DMS153 treated with DMSO at 0.1 percent for 48 hours (cell line): Measurements from ENCODE around the gene ALKAL2.
"Not testable (repeated sequence)": the region's sequence is repeated elsewhere in the genome, so short reads cannot be mapped to it uniquely, and the experiment has no call there.

Experiments
- DNase-seq: peaks from one replicate; lab custom pipeline; 2025; ENCODE audit not compliant: unreplicated experiment; lab: John Stamatoyannopoulos, UW

The ALKAL2 gene

GRCh38 chr2:287911-288757, at the start of gene ALKAL2:
Gene ALKAL2 (minus strand): TSS chr2:288091. CDS start chr2:287835, 256 bp downstream.
- no peak for DNase-seq

- not testable (repeated sequence) for DNase-seq
Measured at GRCh38 chr2:336949-337348, 49.1 kb upstream of the ALKAL2 start.

GRCh38 chr2:336360-336759, 48.5 kb upstream of the ALKAL2 start:
- DNase-seq, result no peak

GRCh38 chr2:332592-332991, 44.7 kb upstream of the ALKAL2 start:
- no peak for DNase-seq

GRCh38 chr2:328761-329160, 40.9 kb upstream of the ALKAL2 start:
- DNase-seq, result no peak

- no peak for DNase-seq
Measured at GRCh38 chr2:323035-323434, 35.1 kb upstream of the ALKAL2 start.

GRCh38 chr2:322326-322725, 34.4 kb upstream of the ALKAL2 start:
- no peak for DNase-seq

GRCh38 chr2:320561-320960, 32.7 kb upstream of the ALKAL2 start:
- no peak for DNase-seq

- DNase-seq, result no peak
Measured at GRCh38 chr2:319059-319600, 31.2 kb upstream of the ALKAL2 start.

GRCh38 chr2:317501-318424, 29.9 kb upstream of the ALKAL2 start:
- DNase-seq, result no peak

GRCh38 chr2:316381-316780, 28.5 kb upstream of the ALKAL2 start:
- DNase-seq, result no peak

GRCh38 chr2:315925-316324, 28.0 kb upstream of the ALKAL2 start:
- not testable (repeated sequence) for DNase-seq

- no peak for DNase-seq
Measured at GRCh38 chr2:314561-315336, 26.9 kb upstream of the ALKAL2 start.

GRCh38 chr2:313991-314390, 26.1 kb upstream of the ALKAL2 start:
- no peak for DNase-seq

- no peak for DNase-seq
Measured at GRCh38 chr2:310994-311393, 23.1 kb upstream of the ALKAL2 start.

- DNase-seq, result no peak
Measured at GRCh38 chr2:309954-310510, 22.1 kb upstream of the ALKAL2 start.

- no peak for DNase-seq
Measured at GRCh38 chr2:309148-309953, 21.5 kb upstream of the ALKAL2 start.

GRCh38 chr2:305366-305765, 17.5 kb upstream of the ALKAL2 start:
- DNase-seq, result no peak

- no peak for DNase-seq
Measured at GRCh38 chr2:296354-296753, 8.5 kb upstream of the ALKAL2 start.

GRCh38 chr2:295090-295489, 7.2 kb upstream of the ALKAL2 start:
- no peak for DNase-seq
